GM10847 (cell line): Measurements from ENCODE around the gene NOCT.
A peak's percentile ranks its signal among the peaks of the same experiment; 100 is the strongest.

ENCODE experiments used
- POLR2A ChIP-seq: IDR thresholded peaks from 2 replicates; pipeline ENCODE4 v1.6.1; 2011; ENCODE audit not compliant: insufficient read length; ENCODE audit errors: extremely low read depth

The NOCT gene, protein sequence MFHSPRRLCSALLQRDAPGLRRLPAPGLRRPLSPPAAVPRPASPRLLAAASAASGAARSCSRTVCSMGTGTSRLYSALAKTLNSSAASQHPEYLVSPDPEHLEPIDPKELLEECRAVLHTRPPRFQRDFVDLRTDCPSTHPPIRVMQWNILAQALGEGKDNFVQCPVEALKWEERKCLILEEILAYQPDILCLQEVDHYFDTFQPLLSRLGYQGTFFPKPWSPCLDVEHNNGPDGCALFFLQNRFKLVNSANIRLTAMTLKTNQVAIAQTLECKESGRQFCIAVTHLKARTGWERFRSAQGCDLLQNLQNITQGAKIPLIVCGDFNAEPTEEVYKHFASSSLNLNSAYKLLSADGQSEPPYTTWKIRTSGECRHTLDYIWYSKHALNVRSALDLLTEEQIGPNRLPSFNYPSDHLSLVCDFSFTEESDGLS

GRCh38 chr4:139015269-139015947 is at the start of gene NOCT:
Gene NOCT (plus strand): TSS chr4:139015781. CDS start chr4:139015982, 201 bp downstream.
- peak; percentile 94 for TF ChIP-seq POLR2A

DNA sequence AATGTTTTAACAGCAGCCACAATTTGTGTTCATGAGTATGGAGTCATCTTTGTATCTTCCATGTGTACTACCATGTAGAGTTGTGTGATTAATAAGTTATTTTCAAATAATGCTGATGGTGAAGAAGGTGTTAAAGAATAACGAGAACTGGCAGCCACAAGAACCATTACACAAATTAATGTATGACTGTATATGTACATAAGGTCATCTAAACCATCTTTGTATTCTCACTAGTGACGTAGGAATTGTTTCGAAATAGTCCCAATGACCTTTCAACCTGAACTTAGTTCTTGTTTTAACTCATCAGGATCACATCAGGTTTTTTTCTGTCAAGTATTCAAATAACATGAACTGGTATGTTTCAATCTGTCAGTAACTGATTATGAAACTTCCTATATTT is 48.3 kb upstream of the NOCT start:
- TF ChIP-seq POLR2A: no peak

- no peak for TF ChIP-seq POLR2A
Measured at GRCh38 chr4:138972956-138973801, 42.4 kb upstream of the NOCT start.

DNA sequence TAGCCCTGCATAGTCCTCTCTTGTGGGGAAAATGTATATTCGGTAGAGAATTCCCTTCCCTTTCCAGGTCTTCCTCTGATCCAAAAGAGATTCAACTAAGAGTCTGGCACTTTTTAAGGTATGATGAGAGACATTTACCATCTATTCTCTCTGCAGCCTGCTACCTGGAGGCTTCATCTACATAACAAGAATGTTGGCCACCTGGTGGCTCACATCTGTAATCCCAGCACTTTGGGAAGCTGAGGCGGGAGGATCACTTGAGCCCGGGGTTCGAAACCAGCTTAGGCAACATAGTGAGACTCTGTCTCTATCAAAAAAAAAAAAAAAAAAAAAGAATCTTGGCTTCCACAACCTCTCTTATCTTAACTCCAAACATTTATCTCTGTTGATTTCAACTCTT is 40.4 kb upstream of the NOCT start:
- TF ChIP-seq POLR2A: no peak

DNA sequence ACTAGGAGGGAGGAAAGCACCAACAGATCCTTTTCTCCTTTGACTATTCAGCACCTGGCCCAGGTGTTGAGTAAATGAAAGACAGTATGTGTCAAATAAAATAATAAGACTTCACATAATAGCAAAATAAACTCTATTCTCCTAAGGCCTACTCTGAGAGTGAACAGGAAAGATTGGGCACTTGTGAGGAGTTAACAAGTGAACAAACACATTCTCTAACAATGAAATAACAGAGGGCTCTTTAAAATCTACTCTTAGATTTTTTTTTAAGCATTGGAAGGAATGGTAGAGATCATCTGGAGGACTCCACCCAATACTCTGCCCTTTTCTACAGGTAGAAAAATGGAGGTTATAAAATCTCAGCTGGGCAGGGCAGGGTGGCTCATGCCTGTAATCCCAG is 39.1 kb upstream of the NOCT start:
- no peak for TF ChIP-seq POLR2A

DNA sequence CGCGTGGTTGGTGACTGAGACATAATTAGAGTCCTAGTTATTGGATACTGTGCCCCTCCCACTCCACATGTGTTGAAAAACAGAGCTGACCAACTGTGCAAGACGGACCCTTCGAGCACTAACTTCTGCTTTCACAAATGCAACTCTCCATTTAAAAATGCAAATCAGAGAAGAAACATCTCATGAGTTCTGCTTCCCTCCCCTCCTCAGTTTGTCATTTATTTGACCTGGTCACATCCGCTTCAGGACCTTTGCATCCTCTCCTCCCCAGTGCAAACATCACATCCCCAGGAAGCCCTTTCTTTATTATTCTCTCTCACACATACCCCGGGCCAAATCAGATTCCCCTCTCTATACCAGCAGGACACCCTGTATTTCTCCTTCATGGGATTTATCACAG is 38.1 kb upstream of the NOCT start:
- TF ChIP-seq POLR2A: no peak

DNA sequence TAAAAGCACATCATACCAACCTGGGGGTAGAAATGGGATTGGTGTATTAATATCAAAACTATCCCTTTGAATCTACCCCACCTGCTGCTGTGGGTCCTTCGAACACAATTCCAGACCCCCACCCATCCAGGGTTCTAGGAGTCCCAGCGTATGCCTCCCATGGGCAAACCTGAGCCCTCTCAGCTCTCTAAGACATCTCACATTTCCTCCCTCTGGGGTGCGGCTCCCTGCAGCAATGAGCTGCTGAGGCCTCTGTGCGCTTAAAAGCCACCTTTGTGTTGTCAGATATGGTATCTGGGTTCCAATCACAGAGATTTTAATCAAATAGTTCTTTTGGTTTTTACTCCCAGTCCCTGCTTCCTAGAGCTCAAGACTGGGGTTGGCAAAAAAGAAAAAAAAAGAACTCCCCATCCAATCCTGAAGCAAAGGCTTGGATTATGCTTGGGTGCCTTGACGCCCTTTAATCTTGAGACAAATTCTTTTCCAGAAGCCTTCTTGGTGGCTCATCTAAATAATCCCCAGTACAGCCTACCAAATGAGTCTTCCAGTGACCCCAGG is 37.5 kb upstream of the NOCT start:
- no peak for TF ChIP-seq POLR2A

- no peak for TF ChIP-seq POLR2A
Measured at GRCh38 chr4:138978600-138978999, 37.0 kb upstream of the NOCT start.

DNA sequence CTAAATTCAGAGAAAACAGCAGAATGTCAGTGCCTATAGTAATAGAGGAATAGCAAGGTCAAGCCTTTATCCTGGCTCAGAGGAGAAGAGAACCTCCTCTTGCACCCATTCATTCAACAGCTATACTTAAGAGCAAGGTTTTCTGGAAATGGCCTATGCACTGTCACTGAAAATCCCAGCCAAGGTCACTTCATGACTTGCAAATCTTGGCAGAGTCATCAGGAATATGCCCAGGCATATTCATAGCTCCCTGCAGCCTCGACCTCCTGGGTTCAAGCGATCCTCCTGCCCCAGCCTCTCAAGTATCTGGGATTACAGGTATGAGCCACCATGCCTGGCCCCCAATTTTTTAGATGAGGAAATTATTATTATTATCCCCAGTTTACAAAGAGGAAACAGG is 35.8 kb upstream of the NOCT start:
- no peak for TF ChIP-seq POLR2A

GRCh38 chr4:138981930-138982390 is 33.6 kb upstream of the NOCT start:
- TF ChIP-seq POLR2A: no peak

DNA sequence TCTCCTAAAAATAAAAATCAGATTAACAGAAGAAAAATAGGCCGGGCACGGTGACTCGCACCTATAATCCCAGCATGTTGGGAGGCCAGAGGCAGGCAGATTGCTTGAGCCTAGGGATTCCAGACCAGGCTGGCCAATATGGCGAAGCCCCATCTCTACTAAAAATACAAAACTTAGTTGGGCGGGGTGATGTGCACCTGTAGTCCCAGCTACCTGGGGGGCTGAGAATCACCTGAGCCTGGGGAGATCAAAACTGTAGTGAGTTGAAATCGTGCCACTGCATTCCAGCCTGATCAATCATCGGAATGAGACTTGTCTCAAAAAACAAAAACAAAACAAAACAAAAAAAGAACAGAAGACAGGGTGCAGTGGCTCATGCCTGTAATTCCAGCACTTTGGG is 32.8 kb upstream of the NOCT start:
- TF ChIP-seq POLR2A: no peak

DNA sequence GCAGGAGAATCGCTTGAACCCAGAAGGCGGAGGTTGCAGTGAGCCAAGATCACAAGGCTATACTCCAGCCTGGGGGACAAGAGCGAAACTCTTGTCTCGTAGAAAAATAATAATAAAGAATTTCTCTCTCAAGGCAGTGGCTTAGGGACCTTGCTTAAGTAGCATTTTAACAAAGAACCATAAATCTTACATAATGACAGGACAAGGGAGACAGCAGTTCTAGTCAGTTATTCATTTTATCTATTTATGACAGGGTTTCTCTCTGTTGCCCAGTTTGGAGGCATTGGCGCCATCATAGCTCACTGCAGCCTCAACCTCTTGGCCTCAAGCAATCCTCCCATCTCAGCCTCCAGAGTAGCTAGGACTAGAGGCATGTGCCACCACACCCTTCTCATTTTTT is 31.9 kb upstream of the NOCT start:
- no peak for TF ChIP-seq POLR2A

GRCh38 chr4:138984647-138985046 is 30.9 kb upstream of the NOCT start:
- TF ChIP-seq POLR2A: no peak

DNA sequence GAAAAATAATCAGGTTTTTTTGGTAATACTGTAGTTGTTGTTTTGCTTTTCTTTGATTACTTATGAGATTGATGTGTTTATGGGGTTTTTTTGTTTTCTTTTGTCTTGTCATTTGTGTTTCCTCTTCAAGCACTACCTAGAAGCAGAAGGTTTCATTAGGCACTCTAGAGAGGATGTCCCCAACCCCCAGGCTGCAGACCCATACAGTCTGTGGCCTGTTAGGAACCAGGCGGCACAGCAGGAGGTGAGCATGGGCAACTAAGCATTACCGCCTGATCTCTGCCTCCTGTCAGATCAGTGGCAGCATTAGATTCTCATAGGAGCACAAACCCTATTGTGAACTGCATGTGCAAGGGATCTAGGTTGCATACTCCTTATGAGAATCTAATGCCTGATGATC is 22.9 kb upstream of the NOCT start:
- TF ChIP-seq POLR2A: no peak

- no peak for TF ChIP-seq POLR2A
Measured at GRCh38 chr4:138996090-138996489, 19.5 kb upstream of the NOCT start.
